HG02870 (cell line): ENCODE results near the gene PLEKHA6.

ENCODE experiments used
- ATAC-seq: cut with Tn5 transposase; IDR thresholded peaks from one replicate; pipeline ENCODE4 v1.9.1; 2021; ENCODE audit warnings: mild to moderate bottlenecking, moderate library complexity; ENCODE audit not compliant: unreplicated experiment

PLEKHA6 gene, protein sequence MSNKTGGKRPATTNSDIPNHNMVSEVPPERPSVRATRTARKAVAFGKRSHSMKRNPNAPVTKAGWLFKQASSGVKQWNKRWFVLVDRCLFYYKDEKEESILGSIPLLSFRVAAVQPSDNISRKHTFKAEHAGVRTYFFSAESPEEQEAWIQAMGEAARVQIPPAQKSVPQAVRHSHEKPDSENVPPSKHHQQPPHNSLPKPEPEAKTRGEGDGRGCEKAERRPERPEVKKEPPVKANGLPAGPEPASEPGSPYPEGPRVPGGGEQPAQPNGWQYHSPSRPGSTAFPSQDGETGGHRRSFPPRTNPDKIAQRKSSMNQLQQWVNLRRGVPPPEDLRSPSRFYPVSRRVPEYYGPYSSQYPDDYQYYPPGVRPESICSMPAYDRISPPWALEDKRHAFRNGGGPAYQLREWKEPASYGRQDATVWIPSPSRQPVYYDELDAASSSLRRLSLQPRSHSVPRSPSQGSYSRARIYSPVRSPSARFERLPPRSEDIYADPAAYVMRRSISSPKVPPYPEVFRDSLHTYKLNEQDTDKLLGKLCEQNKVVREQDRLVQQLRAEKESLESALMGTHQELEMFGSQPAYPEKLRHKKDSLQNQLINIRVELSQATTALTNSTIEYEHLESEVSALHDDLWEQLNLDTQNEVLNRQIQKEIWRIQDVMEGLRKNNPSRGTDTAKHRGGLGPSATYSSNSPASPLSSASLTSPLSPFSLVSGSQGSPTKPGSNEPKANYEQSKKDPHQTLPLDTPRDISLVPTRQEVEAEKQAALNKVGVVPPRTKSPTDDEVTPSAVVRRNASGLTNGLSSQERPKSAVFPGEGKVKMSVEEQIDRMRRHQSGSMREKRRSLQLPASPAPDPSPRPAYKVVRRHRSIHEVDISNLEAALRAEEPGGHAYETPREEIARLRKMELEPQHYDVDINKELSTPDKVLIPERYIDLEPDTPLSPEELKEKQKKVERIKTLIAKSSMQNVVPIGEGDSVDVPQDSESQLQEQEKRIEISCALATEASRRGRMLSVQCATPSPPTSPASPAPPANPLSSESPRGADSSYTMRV

GRCh38 chr1:204359474-204360255 is at the start of gene PLEKHA6:
Gene PLEKHA6 (minus strand): TSS chr1:204359929. CDS start chr1:204273727, 86,202 bp downstream.
- ATAC-seq, result no peak

- ATAC-seq, result no peak
Measured at GRCh38 chr1:204409123-204409522, 49.4 kb upstream of the PLEKHA6 start.

DNA sequence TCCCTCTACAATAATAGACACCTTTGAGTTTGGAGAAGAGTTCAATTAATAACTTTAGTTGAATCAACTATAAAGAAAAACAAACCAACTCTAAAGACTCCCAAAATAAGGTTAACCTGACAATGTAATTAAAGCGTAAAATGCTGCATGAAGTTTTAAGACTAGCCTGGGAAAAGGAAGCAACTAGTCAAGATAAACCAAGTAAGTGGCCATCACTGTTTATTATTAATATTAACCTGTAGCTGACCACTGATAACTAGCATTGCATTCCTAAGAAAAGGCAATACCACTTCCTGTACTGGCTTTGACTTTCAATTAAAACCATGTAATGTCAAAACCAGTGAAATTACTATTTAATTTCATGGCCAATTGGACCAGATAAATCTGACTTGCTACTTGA is 48.9 kb upstream of the PLEKHA6 start:
- ATAC-seq, result no peak

DNA sequence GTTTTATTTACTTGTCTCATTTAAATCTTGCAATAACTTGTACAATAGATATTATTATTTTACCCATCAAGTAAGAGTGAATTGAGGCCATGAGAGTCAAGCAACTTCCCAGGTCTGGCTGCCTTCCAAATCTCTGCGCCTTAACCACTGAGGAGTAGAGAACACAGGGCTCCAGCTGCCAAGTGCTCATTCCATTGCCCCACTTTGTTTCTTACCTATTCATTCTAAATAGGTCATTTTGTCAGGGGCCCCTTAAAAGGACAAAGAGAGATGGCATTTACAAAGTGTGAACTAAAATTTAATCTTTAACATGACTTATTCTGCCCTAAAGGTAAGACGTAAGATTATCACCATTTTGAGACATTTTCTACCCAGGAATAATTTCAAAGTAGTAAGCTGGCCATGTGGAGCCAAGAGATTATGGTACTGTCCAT is 48.4 kb upstream of the PLEKHA6 start:
- no peak for ATAC-seq

- ATAC-seq, result no peak
Measured at GRCh38 chr1:204407295-204407971, 47.7 kb upstream of the PLEKHA6 start.

DNA sequence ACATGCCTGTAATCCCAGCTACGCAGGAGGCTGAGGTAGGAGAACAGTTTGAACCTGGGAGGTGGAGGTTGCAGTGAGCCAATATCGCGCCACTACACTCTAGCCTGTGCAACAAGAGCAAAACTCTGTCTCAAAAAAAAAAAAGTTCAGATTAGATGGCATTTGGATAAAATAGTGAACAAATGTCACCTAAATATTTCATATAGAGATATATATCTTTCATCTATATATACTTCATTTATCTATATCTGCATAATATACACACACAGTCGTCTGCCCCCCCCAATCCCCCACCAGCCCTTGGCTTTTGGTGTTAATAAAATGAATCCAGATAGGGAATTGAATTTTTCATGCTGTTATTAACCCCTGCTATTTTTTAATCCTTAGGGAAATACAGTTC is 46.9 kb upstream of the PLEKHA6 start:
- no peak for ATAC-seq

GRCh38 chr1:204405988-204406387 is 46.3 kb upstream of the PLEKHA6 start:
- ATAC-seq, result no peak

- ATAC-seq, result no peak
Measured at GRCh38 chr1:204404629-204405028, 44.9 kb upstream of the PLEKHA6 start.

GRCh38 chr1:204402391-204402790 is 42.7 kb upstream of the PLEKHA6 start:
- no peak for ATAC-seq

DNA sequence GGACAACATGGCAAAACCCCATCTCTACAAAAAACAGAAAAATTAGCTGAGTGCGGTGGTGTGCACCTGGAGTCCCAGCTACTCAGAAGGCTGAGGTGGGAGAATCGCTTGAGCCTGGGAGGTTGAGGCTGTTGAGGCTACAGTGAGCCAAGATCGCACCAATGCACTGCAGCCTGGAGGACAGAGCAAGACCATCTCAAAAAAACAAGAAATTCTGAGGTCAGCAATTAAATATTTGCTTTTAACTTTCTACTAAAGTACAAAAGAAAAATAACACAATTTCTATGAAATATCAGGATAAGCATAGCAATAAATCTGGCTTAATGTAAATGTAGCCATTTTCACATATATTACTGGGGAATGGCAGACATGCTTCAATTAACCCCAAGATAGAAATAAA is 42.0 kb upstream of the PLEKHA6 start:
- ATAC-seq, result no peak

DNA sequence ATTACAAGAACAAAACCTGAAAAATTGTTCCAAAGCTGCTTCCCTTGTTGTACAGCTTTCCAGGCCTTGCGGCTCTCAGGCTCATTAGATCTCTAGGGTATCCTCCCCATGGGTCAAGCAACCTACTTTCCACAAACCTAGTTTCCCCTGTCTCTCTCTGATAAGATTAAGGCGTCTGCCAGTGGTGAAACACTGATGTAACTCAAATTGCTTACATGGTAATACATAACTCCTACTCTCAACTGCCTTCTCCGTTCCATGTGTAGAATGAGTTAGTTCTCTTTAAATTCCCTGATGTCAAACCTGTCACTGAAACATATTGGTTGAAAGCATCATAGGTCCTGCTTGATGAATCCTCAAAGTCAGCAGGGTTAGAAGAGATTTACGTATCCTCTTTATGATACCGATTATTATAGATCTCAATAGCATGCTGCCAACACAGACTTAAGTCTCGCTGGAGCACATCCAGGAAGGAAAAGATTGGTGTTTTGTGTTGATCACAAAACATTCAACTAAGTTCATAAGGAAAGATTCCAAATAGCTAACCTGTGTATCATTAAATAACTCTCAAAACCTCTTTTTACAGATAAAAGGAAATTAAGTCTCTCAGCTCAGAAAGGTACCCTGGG is 41.3 kb upstream of the PLEKHA6 start:
- no peak for ATAC-seq

GRCh38 chr1:204398197-204399125 is 38.7 kb upstream of the PLEKHA6 start:
- ATAC-seq, result no peak

- no peak for ATAC-seq
Measured at GRCh38 chr1:204396015-204396583, 36.4 kb upstream of the PLEKHA6 start.

GRCh38 chr1:204391629-204392028 is 31.9 kb upstream of the PLEKHA6 start:
- ATAC-seq, result no peak

DNA sequence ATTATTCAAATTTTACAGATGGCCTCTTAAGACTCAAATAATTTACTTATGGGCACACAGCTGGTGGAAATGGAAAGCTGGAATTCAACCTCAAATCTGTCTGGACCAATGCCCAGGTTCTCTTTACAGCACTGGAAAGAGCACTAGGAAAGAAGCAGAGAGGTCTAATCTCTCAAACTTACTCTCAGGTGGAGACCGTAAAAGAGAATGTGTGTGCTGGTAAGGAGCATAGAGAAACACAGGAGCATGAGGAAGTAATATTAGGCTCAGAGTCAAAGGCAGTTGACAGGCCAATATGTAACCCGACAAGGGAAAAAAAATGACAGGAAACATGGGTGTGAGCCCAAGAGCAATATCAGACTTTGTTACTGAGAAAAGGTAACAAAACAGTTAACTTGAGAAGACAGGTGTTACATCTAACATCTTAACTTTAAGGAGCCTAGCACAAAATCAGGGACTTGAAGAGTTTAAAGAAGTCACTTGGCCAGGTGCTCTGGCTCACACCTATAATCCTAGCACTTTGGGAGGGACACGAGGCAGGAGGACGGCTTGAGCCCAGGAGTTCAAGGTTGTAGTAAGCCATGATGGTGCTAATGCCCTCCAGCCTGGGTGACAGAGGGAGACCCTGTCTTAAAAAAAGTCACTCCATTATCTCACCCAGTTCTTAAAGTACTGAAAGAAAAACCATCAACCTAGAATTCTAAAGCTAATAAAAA is 31.2 kb upstream of the PLEKHA6 start:
- no peak for ATAC-seq

DNA sequence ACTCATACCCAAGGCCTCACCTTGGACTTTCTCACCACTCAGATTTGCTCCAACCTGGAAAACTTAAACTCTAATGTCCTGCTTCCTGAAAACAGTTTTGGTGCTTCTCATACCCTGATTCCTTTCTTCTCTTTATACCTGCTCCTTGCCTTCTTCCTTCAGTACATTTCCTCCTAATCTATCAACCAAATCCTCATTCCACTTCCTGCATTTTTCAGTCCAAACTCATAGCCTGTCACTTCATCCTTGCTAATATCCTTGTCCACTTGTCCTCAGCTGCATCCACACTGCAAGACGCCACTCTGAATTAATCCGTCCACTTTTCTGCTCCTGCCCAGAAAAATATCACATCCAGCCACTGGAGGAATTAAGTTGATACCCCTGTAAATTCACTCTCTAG is 26.0 kb upstream of the PLEKHA6 start:
- ATAC-seq, result no peak

DNA sequence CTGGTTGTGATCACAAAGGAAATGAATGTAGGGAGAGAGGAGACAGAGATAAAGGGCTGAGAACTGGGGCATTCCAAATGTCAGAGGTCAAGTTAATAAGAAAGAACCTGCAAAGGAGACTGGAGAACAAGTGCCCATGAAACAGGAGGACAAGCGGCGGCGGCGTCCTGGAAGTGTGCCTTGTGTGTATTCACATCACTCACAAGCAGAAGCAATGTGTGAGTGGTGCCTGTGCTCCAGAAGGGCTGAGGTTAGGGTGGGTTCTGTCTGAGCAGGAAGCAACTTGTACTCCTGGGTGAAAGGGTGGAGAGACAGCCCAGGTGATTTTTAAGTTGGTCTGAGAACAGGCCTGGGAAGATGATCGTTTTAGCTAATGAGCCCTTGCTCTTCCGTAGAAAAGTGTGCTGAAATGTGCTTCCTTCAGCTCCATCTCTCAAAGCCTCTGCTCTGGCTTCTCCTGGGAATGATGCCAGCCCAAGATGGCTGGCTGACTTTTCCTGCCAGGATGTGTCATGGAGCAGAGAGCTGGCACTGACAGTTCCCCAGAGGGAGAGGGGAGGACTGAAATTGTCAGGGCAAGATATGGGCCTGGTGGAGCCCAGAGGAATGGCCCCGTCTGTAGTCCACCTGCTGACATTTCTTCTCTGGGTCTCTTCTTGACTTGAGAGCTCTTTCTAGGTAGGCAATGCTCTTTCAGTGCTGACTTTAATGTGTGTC is 25.1 kb upstream of the PLEKHA6 start:
- ATAC-seq, result no peak
